Brain microvascular endothelial cell (primary cell): ENCODE results near the gene CDC14B.

Experiments used
- DNase-seq: peaks from one replicate; pipeline ENCODE4 v3.0.0-alpha.2; 2020
- H3K27ac ChIP-seq: fragments of 250-450 bp; sonication (Bioruptor Pico); 2 replicates; pipeline ENCODE4 v1.5.1; 2020; ENCODE audit warnings: mild to moderate bottlenecking, moderate library complexity
- H3K27me3 ChIP-seq: fragments of 250-450 bp; sonication (Bioruptor Pico); replicated peaks from 2 replicates; pipeline ENCODE4 v1.5.1; 2020; ENCODE audit warnings: mild to moderate bottlenecking
- H3K36me3 ChIP-seq: fragments of 250-450 bp; sonication (Bioruptor Pico); replicated peaks from 2 replicates; pipeline ENCODE4 v1.5.1; 2020; ENCODE audit warnings: mild to moderate bottlenecking
- H3K4me3 ChIP-seq: 2 replicates; pipeline ENCODE4 v1.5.1; 2011; ENCODE audit warnings: low read depth, mild to moderate bottlenecking, control low read depth, low read length, moderate library complexity
- CTCF ChIP-seq: IDR thresholded peaks from 2 replicates; pipeline ENCODE4 v1.5.1; 2011; ENCODE audit warnings: low read depth, mild to moderate bottlenecking, moderate library complexity, low read length, control low read depth, inconsistent platforms; ENCODE audit errors: missing control alignments
- in situ Hi-C: cut with HindIII; loops from 2 replicates; pipeline ENCODE4 v1.10.0; 2017; ENCODE audit warnings: low sequenced_read_pairs, low pct_ligation_motif_present

CDC14B gene

GRCh38 chr9:96510258-96510657, 109.4 kb downstream of the CDC14B start:
- Histone ChIP-seq H3K27ac (no peak overlapping the region), H3K4me3 (no peak overlapping the region), H3K36me3 (no peaks in the 10 kb centered on the region), H3K27me3 (no peaks in the 10 kb centered on the region)
- TF ChIP-seq CTCF, result no peak
- DNase-seq, result no peak
- in situ Hi-C loops, result no loop called here

- no peak overlapping the region for H3K4me3 ChIP-seq
- in situ Hi-C loops, result no loop called here
- H3K27me3 ChIP-seq, result no peaks in the 10 kb centered on the region
- no peak for TF ChIP-seq CTCF
- no peak for DNase-seq
- H3K36me3 ChIP-seq, result no peaks in the 10 kb centered on the region
- no peak overlapping the region for H3K27ac ChIP-seq
Observed at GRCh38 chr9:96509848-96510247, 109.8 kb downstream of the CDC14B start.

GRCh38 chr9:96509026-96509425, 110.6 kb downstream of the CDC14B start:
- Histone ChIP-seq H3K27ac (no peak overlapping the region), H3K27me3 (no peaks in the 10 kb centered on the region), H3K36me3 (no peaks in the 10 kb centered on the region), H3K4me3 (no peak overlapping the region)
- in situ Hi-C loops, result no loop called here
- TF ChIP-seq CTCF, result no peak
- no peak for DNase-seq

- no peaks in the 10 kb centered on the region for H3K27me3 ChIP-seq
- in situ Hi-C loops, result no loop called here
- no peak overlapping the region for H3K27ac ChIP-seq
- no peak for DNase-seq
- TF ChIP-seq CTCF, result no peak
- no peak overlapping the region for H3K4me3 ChIP-seq
- no peaks in the 10 kb centered on the region for H3K36me3 ChIP-seq
Observed at GRCh38 chr9:96508227-96508940, 111.3 kb downstream of the CDC14B start.

GRCh38 chr9:96505316-96505991, 114.2 kb downstream of the CDC14B start:
- no peaks in the 10 kb centered on the region for H3K36me3 ChIP-seq
- no peak overlapping the region for H3K4me3 ChIP-seq
- H3K27ac ChIP-seq, result no peak overlapping the region
- H3K27me3 ChIP-seq, result no peaks in the 10 kb centered on the region
- in situ Hi-C loops, result no loop called here
- TF ChIP-seq CTCF, result no peak
- no peak for DNase-seq
